ENCODE data around the gene CARM1. TPM values are rescaled to one million over a fixed set of nuclear protein-coding genes. Genes with fewer than 3 reads are reported as not detected.
"Not testable (repeated sequence)": the region's sequence is repeated elsewhere in the genome, so short reads cannot be mapped to it uniquely, and the experiment has no call there.

Gene CARM1
- total RNA-seq, 3 donors from 2014 or later = 49.1 to 54.3 (median 49.7) TPM

DNA sequence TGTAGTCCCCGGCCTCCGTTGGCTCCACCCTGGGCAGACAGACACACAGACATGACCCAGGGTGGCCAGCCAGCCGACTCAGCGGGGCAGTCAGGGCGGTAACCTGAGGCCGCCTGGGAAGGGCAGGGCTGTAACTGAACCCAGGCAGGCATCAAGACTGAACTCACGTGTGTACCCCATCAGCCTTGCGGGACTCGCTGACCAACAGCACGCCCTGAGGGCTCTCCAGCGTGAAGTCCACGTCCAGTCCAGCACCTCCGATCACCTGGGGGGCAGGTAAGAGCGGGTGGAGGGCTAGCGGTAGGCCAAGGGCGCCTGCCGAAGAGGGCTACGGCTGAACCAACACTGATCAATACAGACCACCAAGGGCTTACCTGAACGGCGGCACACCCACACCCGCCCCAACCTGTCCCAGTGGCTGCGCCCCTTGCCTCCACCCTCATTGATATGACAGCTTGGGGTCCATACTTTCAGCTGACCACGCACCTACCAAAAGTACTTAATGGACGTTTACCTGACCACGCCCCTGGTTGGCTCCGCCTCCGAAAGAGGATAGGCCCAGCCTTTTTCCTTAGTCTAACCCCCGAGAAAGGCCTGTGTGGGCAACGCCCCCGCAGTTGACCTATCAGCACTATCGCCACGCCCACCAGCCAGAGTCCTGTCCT, 36.1 kb upstream of the CARM1 start:
- intact Hi-C loops (cut with DNase I, micrococcal nuclease) = no loop called here
- DNase-seq (peak in 1 of 3 donors; percentile 100), ATAC-seq (peak; percentile 25)
- TF ChIP-seq, protein P1, sequence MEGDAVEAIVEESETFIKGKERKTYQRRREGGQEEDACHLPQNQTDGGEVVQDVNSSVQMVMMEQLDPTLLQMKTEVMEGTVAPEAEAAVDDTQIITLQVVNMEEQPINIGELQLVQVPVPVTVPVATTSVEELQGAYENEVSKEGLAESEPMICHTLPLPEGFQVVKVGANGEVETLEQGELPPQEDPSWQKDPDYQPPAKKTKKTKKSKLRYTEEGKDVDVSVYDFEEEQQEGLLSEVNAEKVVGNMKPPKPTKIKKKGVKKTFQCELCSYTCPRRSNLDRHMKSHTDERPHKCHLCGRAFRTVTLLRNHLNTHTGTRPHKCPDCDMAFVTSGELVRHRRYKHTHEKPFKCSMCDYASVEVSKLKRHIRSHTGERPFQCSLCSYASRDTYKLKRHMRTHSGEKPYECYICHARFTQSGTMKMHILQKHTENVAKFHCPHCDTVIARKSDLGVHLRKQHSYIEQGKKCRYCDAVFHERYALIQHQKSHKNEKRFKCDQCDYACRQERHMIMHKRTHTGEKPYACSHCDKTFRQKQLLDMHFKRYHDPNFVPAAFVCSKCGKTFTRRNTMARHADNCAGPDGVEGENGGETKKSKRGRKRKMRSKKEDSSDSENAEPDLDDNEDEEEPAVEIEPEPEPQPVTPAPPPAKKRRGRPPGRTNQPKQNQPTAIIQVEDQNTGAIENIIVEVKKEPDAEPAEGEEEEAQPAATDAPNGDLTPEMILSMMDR (IDR thresholded peaks at IDR 0.05) = no peak
- Histone ChIP-seq H3K4me1 (ENCODE audit: low read depth) (peaks cover 7% of the 10 kb centered on the region), H3K36me3 (ENCODE audit: low read depth) (peaks cover 9% of the 10 kb centered on the region), H3K4me3 (peak overlapping the region; percentile 47), H3K9me3 (peaks cover 2% of the 10 kb centered on the region)

DNA sequence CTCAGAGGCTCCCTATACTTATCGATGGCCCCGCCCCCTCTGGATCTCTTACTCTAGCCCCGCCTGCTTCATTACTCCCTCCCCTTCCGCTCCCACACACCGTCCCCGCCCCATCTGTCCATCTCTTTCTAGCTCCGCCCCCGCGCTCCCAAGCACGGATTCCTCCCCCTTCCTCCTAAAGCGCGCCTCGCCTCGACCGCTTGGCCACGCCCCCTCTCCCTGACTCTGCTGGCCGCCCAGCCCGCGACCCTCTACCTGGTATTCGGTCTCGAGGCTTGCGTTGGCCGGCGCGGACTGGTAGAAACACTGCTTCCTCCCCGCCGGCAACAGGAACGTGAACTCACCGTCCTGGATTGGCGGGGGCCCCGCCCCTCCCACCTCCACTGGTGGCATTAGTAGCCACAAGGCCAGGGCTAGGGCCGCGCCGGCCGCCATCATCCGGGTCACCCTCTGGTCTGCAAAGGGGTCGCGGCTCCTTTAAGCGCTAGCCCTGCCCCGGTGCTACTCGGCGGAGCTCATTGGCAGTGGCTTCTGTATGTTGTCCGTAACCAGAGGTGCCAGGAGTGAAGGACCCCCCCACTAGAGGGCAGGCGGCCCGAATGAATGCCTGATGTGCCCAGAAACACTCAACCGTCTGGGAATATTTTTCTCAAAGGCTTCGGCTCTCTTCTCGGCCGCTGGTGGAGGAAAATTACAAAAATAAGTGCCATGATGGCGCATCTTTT, 35.4 kb upstream of the CARM1 start, which contains the start of gene TMED1:
Gene TMED1, minus strand, starts transcription at position 459 of the 725 bp plus-strand sequence. Its CDS starts 21 bp downstream, at position 438.
- intact Hi-C loops (cut with DNase I, micrococcal nuclease) = no loop called here
- ATAC-seq = peak; percentile 89
- TF ChIP-seq, protein P1 (IDR thresholded peaks at IDR 0.05) = peak; percentile 36

DNA sequence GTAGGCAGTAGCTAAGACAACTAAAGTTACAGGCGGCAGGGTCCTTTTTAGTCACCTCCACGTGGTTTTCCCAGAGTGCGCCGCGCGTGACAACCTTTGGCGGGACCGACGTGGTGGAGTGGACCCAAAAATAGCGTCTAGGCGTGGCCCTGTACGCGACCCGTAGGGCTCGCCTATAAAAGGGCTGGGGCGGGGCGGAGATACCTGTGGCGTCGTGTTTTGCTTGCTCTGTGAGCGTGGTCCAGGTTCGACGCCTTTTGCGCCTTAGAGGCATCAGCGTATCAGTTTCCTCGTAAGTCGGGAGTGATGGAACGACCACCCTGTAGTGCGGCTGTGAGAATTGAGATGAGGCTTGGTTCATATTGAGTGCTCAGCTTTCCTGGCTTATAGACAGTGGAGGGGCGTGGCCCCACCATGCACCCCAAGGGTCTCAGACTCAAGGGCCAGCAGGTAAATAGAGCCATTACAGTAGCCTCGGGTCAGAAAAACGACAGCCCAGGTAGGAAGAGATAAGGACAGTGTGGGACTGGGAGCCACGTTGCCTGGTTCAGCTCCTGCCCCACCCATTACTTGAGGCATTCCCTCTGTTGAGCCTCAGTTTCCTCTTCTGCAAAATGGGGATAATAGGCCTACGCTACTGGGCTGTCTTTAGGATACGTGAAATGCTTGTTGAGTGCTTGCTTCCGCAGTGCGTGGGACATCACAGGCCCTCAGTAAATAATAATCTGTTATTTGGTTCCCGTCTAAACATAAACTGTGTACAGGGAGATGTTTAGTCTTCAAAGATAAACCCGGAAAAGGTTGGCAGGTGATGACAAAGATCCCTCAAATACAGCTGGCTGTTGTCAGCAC, 34.6 kb upstream of the CARM1 start:
- ATAC-seq (peak; percentile 54), DNase-seq (peak; percentile 88 to 92 (median 89))
- Histone ChIP-seq H3K4me1 (ENCODE audit: low read depth) (peaks cover 7% of the 10 kb centered on the region), H3K9me3 (peaks cover 2% of the 10 kb centered on the region), H3K36me3 (ENCODE audit: low read depth) (peaks cover 9% of the 10 kb centered on the region), H3K4me3 (peak overlapping the region; percentile 47)
- intact Hi-C loops (cut with DNase I, micrococcal nuclease) = no loop called here
- TF ChIP-seq, protein P1 (IDR thresholded peaks at IDR 0.05) = no peak

More for the DNA sequence above, 35.4 kb upstream of the CARM1 start, which contains the start of gene TMED1:
- DNase-seq = peak; percentile 95 to 100 (median 98)
- Histone ChIP-seq H3K9me3 (peaks cover 2% of the 10 kb centered on the region), H3K36me3 (ENCODE audit: low read depth) (peaks cover 9% of the 10 kb centered on the region), H3K4me1 (ENCODE audit: low read depth) (peaks cover 7% of the 10 kb centered on the region), H3K4me3 (peak within 1 kb of the TSS; percentile 47)

DNA sequence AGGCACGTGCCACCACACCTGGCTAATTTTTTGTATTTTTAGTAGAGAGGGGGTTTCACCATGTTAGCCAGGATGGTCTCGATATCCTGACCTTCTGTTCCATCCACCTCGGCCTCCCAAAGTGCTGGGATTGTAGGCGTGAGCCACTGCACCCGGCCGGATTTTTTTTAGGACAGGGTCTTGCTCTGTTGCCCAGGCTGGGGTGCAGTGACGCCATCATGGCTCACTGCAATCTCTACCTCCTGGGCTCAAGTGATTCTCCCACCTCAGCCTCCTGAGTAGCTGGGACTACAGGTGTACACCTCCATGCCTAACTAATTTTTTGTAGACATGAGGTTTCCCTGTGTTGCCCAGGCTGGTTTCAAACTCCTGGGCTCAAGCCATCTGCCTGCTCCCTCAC, 33.7 kb upstream of the CARM1 start:
- H3K4me3 ChIP-seq; H3K4me1 ChIP-seq (ENCODE audit: low read depth); intact Hi-C loops (cut with DNase I, micrococcal nuclease); H3K36me3 ChIP-seq (ENCODE audit: low read depth); H3K9me3 ChIP-seq; DNase-seq; ATAC-seq: not testable (repeated sequence)

DNA sequence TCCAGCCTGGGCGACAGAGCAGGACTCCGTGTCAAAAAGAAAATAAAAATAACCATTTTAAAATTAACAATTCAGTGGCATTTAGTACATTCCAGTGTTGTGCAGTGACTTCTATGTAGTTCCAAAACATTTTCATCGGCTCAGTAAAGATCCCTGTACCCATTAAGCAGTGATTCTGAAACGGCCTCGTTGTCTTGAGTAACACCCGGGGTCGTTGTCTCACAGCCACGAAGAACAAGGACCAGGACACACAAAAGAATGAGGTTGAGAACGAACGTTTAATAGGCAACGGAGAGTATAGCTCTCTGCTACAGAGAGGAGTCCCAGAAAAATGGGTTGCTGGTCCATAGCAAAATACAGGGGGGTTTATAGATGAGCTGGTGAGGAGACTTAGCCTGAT, 33.0 kb upstream of the CARM1 start:
- TF ChIP-seq, protein P1 (IDR thresholded peaks at IDR 0.05) = no peak
- DNase-seq (no peak), ATAC-seq (no peak)
- peaks cover 2% of the 10 kb centered on the region for H3K9me3 ChIP-seq
- intact Hi-C loops (cut with DNase I, micrococcal nuclease) = no loop called here
- no peaks in the 10 kb centered on the region for H3K36me3 ChIP-seq (ENCODE audit: low read depth)
- no peak overlapping the region for H3K4me3 ChIP-seq
- peaks cover 7% of the 10 kb centered on the region for H3K4me1 ChIP-seq (ENCODE audit: low read depth)

Data from mucosa of descending colon (tissue), 3 donors.